Cardiac muscle cell (in vitro differentiated cells and primary cell): ENCODE results near the gene RPS6KB2. TPM values are rescaled to one million over a fixed set of nuclear protein-coding genes. Genes with fewer than 3 reads are reported as not detected.

Experiments
- DNase-seq, 2 donors: peaks; one replicate each; pipeline versions ENCODE4 v3.0.0 to v3.0.0-alpha.2; 2010 to 2017; ENCODE audit warnings: low read depth in 1 of 2, low spot score in 1 of 2
- H3K27ac ChIP-seq: fragments of 200-600 bp; sonication (generic); 2 replicates; pipeline ENCODE4 v1.5.1; 2016
- H3K27me3 ChIP-seq: fragments of 200-600 bp; sonication (generic); 2 replicates; pipeline ENCODE4 v1.6.0; 2016; ENCODE audit warnings: control low read depth
- H3K36me3 ChIP-seq: fragments of 200-600 bp; sonication (generic); 2 replicates; pipeline ENCODE4 v1.5.1; 2016; ENCODE audit warnings: control low read depth
- H3K4me1 ChIP-seq: fragments of 200-600 bp; sonication (generic); 2 replicates; pipeline ENCODE4 v1.8.1; 2017; ENCODE audit warnings: low read depth, mild to moderate bottlenecking, mixed run types
- H3K4me3 ChIP-seq: fragments of 200-600 bp; sonication (generic); 2 replicates; pipeline ENCODE4 v1.5.1; 2016; ENCODE audit warnings: mild to moderate bottlenecking
- H3K9me3 ChIP-seq: fragments of 200-600 bp; sonication (generic); 2 replicates; pipeline ENCODE4 v1.5.1; 2017; ENCODE audit warnings: low read depth, mild to moderate bottlenecking, control low read depth
- CTCF ChIP-seq: IDR thresholded peaks from 2 replicates; pipeline ENCODE4 v1.5.1; 2012; ENCODE audit warnings: low read depth, mild to moderate bottlenecking, low read length
- polyA plus RNA-seq: library from polyadenylated mRNA; unstranded; fragments of >200 nt; fragmentation: Nextera tagmentation; extraction: Ambion mirVana; gene quantifications from 2 replicates; pipeline ENCODE4 v1.2.1, GENCODE V29; 2016
- total RNA-seq: library from RNA; depleted of rRNA; stranded (reverse); fragments of >200 nt; gene quantifications from 2 replicates; pipeline ENCODE4 v1.2.3, GENCODE V29; 2016

The RPS6KB2 gene
- total and polyA plus RNA-seq, 2 experiments from 2014 or later, result 92.5 to 97.0 TPM

GRCh38 chr11:67482275-67482826 is 54.1 kb downstream of the RPS6KB2 start:
- Histone ChIP-seq H3K27ac (no peak overlapping the region), H3K4me3 (peak overlapping the region; percentile 37), H3K9me3 (no peaks in the 10 kb centered on the region), H3K27me3 (no peaks in the 10 kb centered on the region), H3K36me3 (no peaks in the 10 kb centered on the region), H3K4me1 (no peaks in the 10 kb centered on the region)
- TF ChIP-seq CTCF, result no peak
- no peak for DNase-seq

- Histone ChIP-seq H3K27me3 (no peaks in the 10 kb centered on the region), H3K4me3 (peak within 1 kb of the TSS; percentile 37), H3K9me3 (no peaks in the 10 kb centered on the region), H3K27ac (peak within 1 kb of the TSS; percentile 79), H3K36me3 (no peaks in the 10 kb centered on the region), H3K4me1 (no peaks in the 10 kb centered on the region)
- peak; percentile 12 for TF ChIP-seq CTCF
- peak; percentile 97 to 98 for DNase-seq
These were observed 54.8 kb downstream of the RPS6KB2 start, which contains the start of gene AIP for GRCh38 chr11:67482827-67483798. AIP (plus strand) TSS chr11:67483026; CDS start chr11:67483159, 133 bp downstream.

- no peak for TF ChIP-seq CTCF
- Histone ChIP-seq H3K4me1 (no peaks in the 10 kb centered on the region), H3K9me3 (no peaks in the 10 kb centered on the region), H3K4me3 (peak overlapping the region; percentile 37), H3K36me3 (no peaks in the 10 kb centered on the region), H3K27me3 (no peaks in the 10 kb centered on the region), H3K27ac (no peak overlapping the region)
- no peak for DNase-seq
These were observed 55.8 kb downstream of the RPS6KB2 start for GRCh38 chr11:67483831-67484665.

- Histone ChIP-seq H3K9me3 (no peaks in the 10 kb centered on the region), H3K36me3 (no peaks in the 10 kb centered on the region), H3K27ac (no peak overlapping the region), H3K27me3 (no peaks in the 10 kb centered on the region), H3K4me3 (no peak overlapping the region), H3K4me1 (no peaks in the 10 kb centered on the region)
- no peak for DNase-seq
- no peak for TF ChIP-seq CTCF
These were observed 56.6 kb downstream of the RPS6KB2 start for GRCh38 chr11:67484847-67485311.

Other genes starting within 250 kb of the RPS6KB2 start
- 49.1 and 72.1 TPM in 2 replicates for gene GRK2, start 162.0 kb upstream of the RPS6KB2 start, total RNA-seq
- gene GRK2, start 162.0 kb upstream of the RPS6KB2 start, polyA plus RNA-seq, result 62.9 and 85.1 TPM in 2 replicates
- gene ANKRD13D, start 139.2 kb upstream of the RPS6KB2 start, total RNA-seq, result 50.7 and 53.5 TPM in 2 replicates
- 39.4 and 47.6 TPM in 2 replicates for gene ANKRD13D, start 139.2 kb upstream of the RPS6KB2 start, polyA plus RNA-seq
- 18.7 and 39.9 TPM in 2 replicates for gene SSH3, start 125.0 kb upstream of the RPS6KB2 start, total RNA-seq
- 26.7 and 28.0 TPM in 2 replicates for gene SSH3, start 125.0 kb upstream of the RPS6KB2 start, polyA plus RNA-seq
- gene POLD4, start 74.9 kb upstream of the RPS6KB2 start, total RNA-seq, result 64.4 and 74.9 TPM in 2 replicates
- 49.8 and 51.9 TPM in 2 replicates for gene POLD4, start 74.9 kb upstream of the RPS6KB2 start, polyA plus RNA-seq
- 1.1 and 2.4 TPM in 2 replicates for gene CLCF1, start 54.9 kb upstream of the RPS6KB2 start, total RNA-seq
- gene CLCF1, start 54.9 kb upstream of the RPS6KB2 start, polyA plus RNA-seq, result 0.09 and 0.16 TPM in 2 replicates
- gene RAD9A, start 36.5 kb upstream of the RPS6KB2 start, total RNA-seq, result 24.4 and 27.5 TPM in 2 replicates
- gene RAD9A, start 36.5 kb upstream of the RPS6KB2 start, polyA plus RNA-seq, result 22.2 and 25.2 TPM in 2 replicates
- 142 and 174 TPM in 2 replicates for gene PPP1CA, start 26.6 kb upstream of the RPS6KB2 start, total RNA-seq
- 179 and 235 TPM in 2 replicates for gene PPP1CA, start 26.6 kb upstream of the RPS6KB2 start, polyA plus RNA-seq
- 0.11 TPM in 1 of 2 replicates, not detected in the other for gene TBC1D10C, start 24.4 kb upstream of the RPS6KB2 start, total RNA-seq
- gene TBC1D10C, start 24.4 kb upstream of the RPS6KB2 start, polyA plus RNA-seq, result 0.23 and 1.2 TPM in 2 replicates
- gene CARNS1, start 12.8 kb upstream of the RPS6KB2 start, total RNA-seq, result 1.4 and 1.6 TPM in 2 replicates
- gene CARNS1, start 12.8 kb upstream of the RPS6KB2 start, polyA plus RNA-seq, result 2.1 and 4.8 TPM in 2 replicates
- 4.1 and 6.1 TPM in 2 replicates for gene PTPRCAP, start 9.2 kb downstream of the RPS6KB2 start, total RNA-seq
- gene PTPRCAP, start 9.2 kb downstream of the RPS6KB2 start, polyA plus RNA-seq, result 2.5 and 3.2 TPM in 2 replicates
- gene CORO1B, start 15.0 kb downstream of the RPS6KB2 start, total RNA-seq, result 59.9 and 74.7 TPM in 2 replicates
- gene CORO1B, start 15.0 kb downstream of the RPS6KB2 start, polyA plus RNA-seq, result 51.1 and 61.5 TPM in 2 replicates
- 0.35 TPM in 1 of 2 replicates, not detected in the other for gene GPR152, start 24.2 kb downstream of the RPS6KB2 start, total RNA-seq
- gene GPR152, start 24.2 kb downstream of the RPS6KB2 start, polyA plus RNA-seq, result not detected in 2 replicates
- gene CABP4, start 26.9 kb downstream of the RPS6KB2 start, total RNA-seq, result 0.32 TPM in 1 of 2 replicates, not detected in the other
- 0.55 TPM in 1 of 2 replicates, not detected in the other for gene CABP4, start 26.9 kb downstream of the RPS6KB2 start, polyA plus RNA-seq
- gene TMEM134, start 40.8 kb downstream of the RPS6KB2 start, total RNA-seq, result 166 and 326 TPM in 2 replicates
- 255 and 272 TPM in 2 replicates for gene TMEM134, start 40.8 kb downstream of the RPS6KB2 start, polyA plus RNA-seq
- 64.7 and 73.7 TPM in 2 replicates for gene AIP, start 54.5 kb downstream of the RPS6KB2 start, total RNA-seq
- gene AIP, start 54.5 kb downstream of the RPS6KB2 start, polyA plus RNA-seq, result 40.4 and 46.4 TPM in 2 replicates
- gene PITPNM1, start 76.9 kb downstream of the RPS6KB2 start, total RNA-seq, result 58.5 and 117 TPM in 2 replicates
- 24.8 and 26.3 TPM in 2 replicates for gene PITPNM1, start 76.9 kb downstream of the RPS6KB2 start, polyA plus RNA-seq
- gene CDK2AP2, start 79.7 kb downstream of the RPS6KB2 start, total RNA-seq, result 38.5 and 78.0 TPM in 2 replicates
- gene CDK2AP2, start 79.7 kb downstream of the RPS6KB2 start, polyA plus RNA-seq, result 60.8 and 136 TPM in 2 replicates
- not detected in 2 replicates for gene CABP2, start 95.0 kb downstream of the RPS6KB2 start, total RNA-seq
- gene CABP2, start 95.0 kb downstream of the RPS6KB2 start, polyA plus RNA-seq, result not detected in 2 replicates
- gene GSTP1, start 155.3 kb downstream of the RPS6KB2 start, total RNA-seq, result 957 and 1,963 TPM in 2 replicates
- gene GSTP1, start 155.3 kb downstream of the RPS6KB2 start, polyA plus RNA-seq, result 788 and 1,052 TPM in 2 replicates
- 430 and 526 TPM in 2 replicates for gene NDUFV1, start 178.4 kb downstream of the RPS6KB2 start, total RNA-seq
- gene NDUFV1, start 178.4 kb downstream of the RPS6KB2 start, polyA plus RNA-seq, result 447 and 449 TPM in 2 replicates
- gene NUDT8, start 201.4 kb downstream of the RPS6KB2 start, total RNA-seq, result 6.9 and 24.3 TPM in 2 replicates
- 17.3 and 18.7 TPM in 2 replicates for gene NUDT8, start 201.4 kb downstream of the RPS6KB2 start, polyA plus RNA-seq
- gene TBX10, start 211.3 kb downstream of the RPS6KB2 start, total RNA-seq, result not detected in 2 replicates
- 1.1 and 1.2 TPM in 2 replicates for gene TBX10, start 211.3 kb downstream of the RPS6KB2 start, polyA plus RNA-seq
- gene ACY3, start 222.2 kb downstream of the RPS6KB2 start, total RNA-seq, result not detected in 2 replicates
- not detected in 2 replicates for gene ACY3, start 222.2 kb downstream of the RPS6KB2 start, polyA plus RNA-seq
- gene ALDH3B2, start 246.1 kb downstream of the RPS6KB2 start, total RNA-seq, result 0.21 TPM in 1 of 2 replicates, not detected in the other
- gene ALDH3B2, start 246.1 kb downstream of the RPS6KB2 start, polyA plus RNA-seq, result not detected in 2 replicates